HG03060 (cell line): ENCODE measurements around the gene SEMA4G.

ENCODE experiments used
- ATAC-seq: cut with Tn5 transposase; IDR thresholded peaks from one replicate; pipeline ENCODE4 v1.9.1; 2021; ENCODE audit warnings: low read depth, moderate number of reproducible peaks; ENCODE audit not compliant: unreplicated experiment

The SEMA4G gene

GRCh38 chr10:100986623-100986951 lies 17.3 kb downstream of the SEMA4G start:
- ATAC-seq = no peak

- ATAC-seq = no peak
Observed at GRCh38 chr10:100986952-100987684, 17.8 kb downstream of the SEMA4G start, which contains the start of the genes MRPL43 and TWNK. TSS of gene MRPL43 (minus strand) at chr10:100987497. CDS start at chr10:100987443, 54 bp downstream. TSS of gene TWNK (plus strand) at chr10:100987543. CDS start at chr10:100988211, 668 bp downstream.

- ATAC-seq = no peak
Observed at GRCh38 chr10:100987685-100988049, 18.4 kb downstream of the SEMA4G start.

- no peak for ATAC-seq
Observed at GRCh38 chr10:100988166-100988565, 18.9 kb downstream of the SEMA4G start.

GRCh38 chr10:100989088-100989487 lies 19.8 kb downstream of the SEMA4G start:
- no peak for ATAC-seq

- no peak for ATAC-seq
Observed at GRCh38 chr10:100993986-100994708, 24.8 kb downstream of the SEMA4G start.

GRCh38 chr10:100995181-100995580 lies 25.9 kb downstream of the SEMA4G start:
- no peak for ATAC-seq

- no peak for ATAC-seq
Observed at GRCh38 chr10:100996678-100997359, 27.5 kb downstream of the SEMA4G start.

- ATAC-seq = no peak
Observed at GRCh38 chr10:100997360-100998182, 28.3 kb downstream of the SEMA4G start.

GRCh38 chr10:100998183-100998990 lies 29.1 kb downstream of the SEMA4G start:
- ATAC-seq = no peak

- ATAC-seq = no peak
Observed at GRCh38 chr10:100998991-100999741, 29.9 kb downstream of the SEMA4G start.

- no peak for ATAC-seq
Observed at GRCh38 chr10:100999742-101000126, 30.4 kb downstream of the SEMA4G start, which contains the start of gene LZTS2. TSS of gene LZTS2 (plus strand) at chr10:100999808. CDS start at chr10:101002539, 2,731 bp downstream.

GRCh38 chr10:101000127-101000914 lies 31.0 kb downstream of the SEMA4G start:
- no peak for ATAC-seq

GRCh38 chr10:101000915-101001658 lies 31.8 kb downstream of the SEMA4G start:
- no peak for ATAC-seq

GRCh38 chr10:101001659-101002035 lies 32.3 kb downstream of the SEMA4G start:
- no peak for ATAC-seq

- ATAC-seq = no peak
Observed at GRCh38 chr10:101002456-101002855, 33.2 kb downstream of the SEMA4G start.

GRCh38 chr10:101003639-101004206 lies 34.4 kb downstream of the SEMA4G start:
- ATAC-seq = no peak
